Brain microvascular endothelial cell (primary cell): Measurements from ENCODE around the gene NPIPA1.
A peak's percentile ranks its signal among the peaks of the same experiment; 100 is the strongest.
"Not testable (repeated sequence)": the region's sequence is repeated elsewhere in the genome, so short reads cannot be mapped to it uniquely, and the experiment has no call there.

ENCODE experiments used
- DNase-seq: peaks from one replicate; pipeline ENCODE4 v3.0.0-alpha.2; 2020
- H3K27ac ChIP-seq: fragments of 250-450 bp; sonication (Bioruptor Pico); 2 replicates; pipeline ENCODE4 v1.5.1; 2020; ENCODE audit warnings: mild to moderate bottlenecking, moderate library complexity
- H3K27me3 ChIP-seq: fragments of 250-450 bp; sonication (Bioruptor Pico); replicated peaks from 2 replicates; pipeline ENCODE4 v1.5.1; 2020; ENCODE audit warnings: mild to moderate bottlenecking
- H3K36me3 ChIP-seq: fragments of 250-450 bp; sonication (Bioruptor Pico); replicated peaks from 2 replicates; pipeline ENCODE4 v1.5.1; 2020; ENCODE audit warnings: mild to moderate bottlenecking
- H3K4me3 ChIP-seq: 2 replicates; pipeline ENCODE4 v1.5.1; 2011; ENCODE audit warnings: low read depth, mild to moderate bottlenecking, control low read depth, low read length, moderate library complexity
- in situ Hi-C: cut with HindIII; loops from 2 replicates; pipeline ENCODE4 v1.10.0; 2017; ENCODE audit warnings: low sequenced_read_pairs, low pct_ligation_motif_present

NPIPA1 gene

DNA sequence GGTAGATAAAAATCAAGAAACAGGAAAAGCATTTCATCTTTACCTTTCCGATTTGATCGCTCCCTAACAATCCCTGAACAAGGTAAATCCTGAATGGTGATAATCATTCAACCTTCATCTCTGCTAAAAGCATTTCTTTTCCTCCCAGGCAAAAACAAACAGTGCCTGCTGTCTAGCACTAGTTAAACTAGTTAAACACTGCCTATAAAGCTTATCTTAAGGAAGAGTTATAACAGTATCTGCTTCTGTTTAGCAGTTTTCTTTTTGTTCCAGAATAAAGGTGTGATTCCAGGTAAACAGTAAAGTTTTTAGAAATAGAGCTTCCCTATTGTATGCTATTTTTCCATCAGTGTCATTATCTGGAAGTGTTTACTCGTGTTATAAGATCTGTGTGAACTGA, 44.0 kb downstream of the NPIPA1 start:
- H3K27me3 ChIP-seq, in situ Hi-C loops, DNase-seq: not testable (repeated sequence)

DNA sequence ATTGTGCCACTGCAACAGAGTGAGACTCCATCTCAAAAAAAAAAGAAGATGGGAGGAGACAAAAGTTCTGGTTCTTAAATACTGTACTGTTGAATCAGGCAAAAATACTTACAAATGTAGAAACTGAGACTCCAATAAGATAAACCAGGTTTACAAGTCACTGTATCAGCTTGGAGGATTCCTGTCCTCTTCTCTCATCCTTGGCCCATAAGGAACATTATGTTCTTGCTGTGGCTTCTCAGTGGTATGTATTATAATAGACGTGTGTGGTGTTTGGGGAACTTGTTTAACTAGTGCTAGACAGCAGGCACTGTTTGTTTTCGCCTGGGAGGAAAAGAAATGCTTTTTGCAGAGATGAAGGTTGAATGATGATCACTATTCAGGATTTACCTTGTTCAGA, 45.3 kb downstream of the NPIPA1 start:
- H3K27ac ChIP-seq, DNase-seq: not testable (repeated sequence)

More for the DNA sequence above, 44.0 kb downstream of the NPIPA1 start:
- not testable (repeated sequence) for H3K36me3 ChIP-seq, H3K4me3 ChIP-seq, H3K27ac ChIP-seq

GRCh38 chr16:14988092-14988491, 50.8 kb downstream of the NPIPA1 start:
- H3K36me3 ChIP-seq, in situ Hi-C loops, H3K27me3 ChIP-seq, DNase-seq, H3K4me3 ChIP-seq, H3K27ac ChIP-seq: not testable (repeated sequence)

More for the DNA sequence above, 45.3 kb downstream of the NPIPA1 start:
- H3K36me3 ChIP-seq, in situ Hi-C loops, H3K4me3 ChIP-seq, H3K27me3 ChIP-seq: not testable (repeated sequence)

- H3K27ac ChIP-seq, H3K36me3 ChIP-seq, DNase-seq, in situ Hi-C loops, H3K4me3 ChIP-seq, H3K27me3 ChIP-seq: not testable (repeated sequence)
Observed at GRCh38 chr16:14988661-14989191, 51.5 kb downstream of the NPIPA1 start.

DNA sequence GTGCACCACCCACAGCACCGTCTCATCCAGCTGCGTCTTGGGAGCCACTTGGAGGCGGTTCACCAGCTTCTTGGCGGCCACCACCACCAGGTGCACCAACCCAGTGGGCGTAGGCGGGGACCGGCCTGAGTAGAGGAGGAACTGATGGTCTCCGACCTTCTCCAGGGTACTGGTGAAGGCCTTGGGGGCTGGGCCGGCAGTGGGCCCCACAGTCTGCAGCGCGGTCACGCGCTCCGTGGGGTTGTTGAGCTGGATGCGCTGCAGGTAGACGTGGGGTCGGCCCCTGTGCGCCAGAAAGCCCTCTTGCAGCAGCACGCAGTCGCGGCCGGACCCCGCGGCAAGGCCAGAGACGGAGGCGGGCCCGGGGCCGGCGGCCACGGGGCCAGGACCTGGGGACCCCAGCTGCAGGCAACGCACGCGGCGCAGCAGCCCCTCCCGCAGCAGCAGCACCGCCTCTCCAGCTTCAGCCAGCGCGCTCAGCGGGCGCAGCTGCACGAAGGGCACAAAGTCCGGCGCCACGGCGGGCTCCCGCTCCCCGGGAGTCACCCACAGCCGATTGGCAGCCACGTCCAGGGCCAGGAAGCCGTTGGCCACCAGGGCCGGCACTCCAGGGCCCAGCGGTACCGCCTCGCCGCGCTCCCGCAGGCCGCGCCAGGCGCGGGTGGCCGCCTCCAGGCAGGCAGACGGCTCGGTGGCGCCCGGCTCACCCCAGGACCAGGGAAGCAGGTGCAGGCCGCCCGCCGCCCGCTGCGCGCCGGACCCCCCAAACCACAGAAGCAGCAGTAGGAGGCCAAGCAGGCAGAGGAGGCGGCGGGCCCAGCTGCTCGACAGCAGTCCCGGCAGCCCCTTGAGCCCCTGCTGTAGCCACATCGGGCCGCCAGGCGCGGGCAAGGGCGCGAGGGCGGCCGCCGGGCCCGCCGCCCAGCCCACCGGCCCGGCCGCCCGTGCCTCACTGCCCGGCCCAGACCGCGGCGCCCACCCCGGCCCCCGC, 52.3 kb downstream of the NPIPA1 start:
- DNase-seq, H3K27me3 ChIP-seq, in situ Hi-C loops, H3K27ac ChIP-seq, H3K36me3 ChIP-seq, H3K4me3 ChIP-seq: not testable (repeated sequence)

- H3K36me3 ChIP-seq, H3K27me3 ChIP-seq, H3K4me3 ChIP-seq, in situ Hi-C loops, DNase-seq, H3K27ac ChIP-seq: not testable (repeated sequence)
Observed at GRCh38 chr16:14993277-14994151, 56.3 kb downstream of the NPIPA1 start.

DNA sequence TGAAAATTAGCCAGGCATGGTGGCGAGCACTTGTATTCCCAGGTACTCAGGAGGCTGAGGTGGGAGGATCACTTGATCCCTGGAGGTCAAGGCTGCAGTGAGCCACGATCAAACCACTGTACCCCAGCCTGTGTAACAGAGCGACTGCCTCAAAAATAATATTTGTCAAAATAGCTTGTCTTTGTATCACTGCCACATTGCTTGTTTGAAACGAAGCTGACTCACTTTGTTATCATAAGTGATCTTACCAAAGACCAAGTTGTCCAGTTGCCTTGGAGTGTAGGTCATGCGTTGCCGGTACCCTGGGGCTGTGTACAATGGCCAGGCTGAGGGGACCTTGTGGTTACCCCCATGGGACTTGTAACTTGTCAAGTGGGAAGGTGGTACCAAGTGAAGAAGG, 59.5 kb downstream of the NPIPA1 start:
- in situ Hi-C loops, H3K36me3 ChIP-seq, H3K27me3 ChIP-seq, H3K27ac ChIP-seq, H3K4me3 ChIP-seq: not testable (repeated sequence)
- peak; percentile 57 for DNase-seq

DNA sequence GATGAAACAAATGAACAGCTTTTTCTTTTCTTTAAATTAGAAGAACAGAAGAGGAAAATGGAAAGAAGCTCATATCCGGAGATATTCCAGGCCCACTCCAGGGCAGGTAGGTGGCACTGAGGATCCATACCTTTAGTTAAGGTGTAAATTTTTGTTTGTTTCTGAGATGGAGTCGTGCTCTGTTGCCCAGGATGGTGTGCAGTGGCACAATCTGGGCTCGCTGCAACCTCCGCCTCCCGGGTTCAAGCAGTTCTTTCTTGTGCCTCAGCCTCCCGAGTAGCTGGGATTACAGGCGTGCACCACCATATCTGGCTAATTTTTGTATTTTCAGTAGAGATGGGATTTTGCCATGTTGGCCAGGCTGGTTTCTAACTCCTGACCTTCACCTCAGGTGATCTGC, 61.1 kb downstream of the NPIPA1 start:
- H3K27ac ChIP-seq, H3K36me3 ChIP-seq, in situ Hi-C loops, H3K27me3 ChIP-seq, DNase-seq, H3K4me3 ChIP-seq: not testable (repeated sequence)

GRCh38 chr16:14999845-15000244, 62.6 kb downstream of the NPIPA1 start:
- DNase-seq, in situ Hi-C loops, H3K4me3 ChIP-seq, H3K27ac ChIP-seq, H3K27me3 ChIP-seq: not testable (repeated sequence)
- peaks cover 11% of the 10 kb centered on the region for H3K36me3 ChIP-seq
